Suprapubic skin (tissue), 3 donors: Measurements from ENCODE around the gene ADAMTS8.

Experiments used
- CTCF ChIP-seq, 2 donors: fragments of 200-600 bp in 1 of 2; fragments of 450-650 bp in 1 of 2; sonication (generic) in 1 of 2; IDR thresholded peaks; one replicate each; pipeline ENCODE4 v1.5.1; 2016 to 2019; ENCODE audit warnings: antibody characterized with exemption in 2 of 2, mild to moderate bottlenecking in 1 of 2, moderate library complexity in 1 of 2
- POLR2A ChIP-seq, 2 donors: fragments of 450-650 bp; IDR thresholded peaks; one replicate each; pipeline ENCODE4 v1.6.1; 2017; ENCODE audit warnings: antibody characterized with exemption in 2 of 2, mild to moderate bottlenecking in 2 of 2, moderate library complexity in 2 of 2

- TF ChIP-seq POLR2A (IDR thresholded peaks at IDR 0.05) (no peak), CTCF (IDR thresholded peaks at IDR 0.05) (no peak)
Observed at GRCh38 chr11:130472434-130472961, 44.1 kb upstream of the ADAMTS8 start.
